GM19328 (cell line): Measurements from ENCODE around the gene IMP4.

Source experiments
- ATAC-seq: cut with Tn5 transposase; IDR thresholded peaks from one replicate; pipeline ENCODE4 v1.9.1; 2021; ENCODE audit warnings: mild to moderate bottlenecking, moderate library complexity; ENCODE audit not compliant: unreplicated experiment

IMP4 gene

DNA sequence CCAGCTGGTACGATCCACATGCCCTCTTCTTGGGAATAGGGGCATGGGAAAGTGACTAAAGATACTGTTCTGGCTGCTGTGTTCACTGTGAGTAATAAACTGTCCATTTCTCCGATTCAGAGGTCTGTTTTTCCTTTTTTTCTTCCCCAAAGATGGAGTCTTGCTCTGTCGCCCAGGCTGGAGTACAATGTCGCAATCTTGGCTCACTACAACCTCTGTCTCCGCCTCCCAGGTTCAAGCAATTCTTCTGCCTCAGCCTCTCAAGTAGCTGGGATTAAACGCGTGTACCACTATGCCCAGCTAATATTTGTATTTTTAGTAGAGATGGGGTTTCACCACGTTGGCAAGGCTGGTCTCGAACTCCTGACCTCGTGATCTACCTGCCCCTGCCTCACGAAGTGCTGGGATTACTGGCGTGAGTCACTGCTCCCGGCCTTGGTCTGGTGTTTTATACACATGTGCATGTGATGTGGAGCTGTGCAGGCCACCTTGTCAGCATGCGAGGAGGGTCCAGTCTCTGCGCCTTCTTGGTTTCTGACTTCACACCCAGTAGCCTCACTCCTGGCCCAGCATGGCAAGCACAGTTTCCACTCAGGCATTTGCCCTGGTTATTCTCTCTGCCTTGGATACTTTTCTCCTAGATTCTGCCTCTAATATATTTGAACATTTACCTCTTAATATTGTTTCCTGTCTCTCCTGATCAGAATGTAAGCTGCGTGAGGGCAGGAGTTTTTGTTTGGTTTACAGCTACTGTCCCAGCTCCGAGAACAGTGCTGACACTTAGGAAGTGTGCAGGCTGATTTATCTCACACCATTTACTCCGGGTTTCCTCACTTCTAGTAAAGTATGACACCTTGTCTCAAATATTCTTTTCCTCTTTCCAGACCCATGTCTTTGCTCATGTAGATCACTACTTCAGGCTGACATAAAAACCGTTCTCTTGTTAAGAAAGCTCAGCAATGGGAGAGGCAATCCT is 32.9 kb downstream of the IMP4 start:
- no peak for ATAC-seq

GRCh38 chr2:130376433-130377293 is 34.0 kb downstream of the IMP4 start:
- ATAC-seq, result peak; percentile 49

GRCh38 chr2:130377491-130377890 is 34.8 kb downstream of the IMP4 start:
- ATAC-seq, result no peak

DNA sequence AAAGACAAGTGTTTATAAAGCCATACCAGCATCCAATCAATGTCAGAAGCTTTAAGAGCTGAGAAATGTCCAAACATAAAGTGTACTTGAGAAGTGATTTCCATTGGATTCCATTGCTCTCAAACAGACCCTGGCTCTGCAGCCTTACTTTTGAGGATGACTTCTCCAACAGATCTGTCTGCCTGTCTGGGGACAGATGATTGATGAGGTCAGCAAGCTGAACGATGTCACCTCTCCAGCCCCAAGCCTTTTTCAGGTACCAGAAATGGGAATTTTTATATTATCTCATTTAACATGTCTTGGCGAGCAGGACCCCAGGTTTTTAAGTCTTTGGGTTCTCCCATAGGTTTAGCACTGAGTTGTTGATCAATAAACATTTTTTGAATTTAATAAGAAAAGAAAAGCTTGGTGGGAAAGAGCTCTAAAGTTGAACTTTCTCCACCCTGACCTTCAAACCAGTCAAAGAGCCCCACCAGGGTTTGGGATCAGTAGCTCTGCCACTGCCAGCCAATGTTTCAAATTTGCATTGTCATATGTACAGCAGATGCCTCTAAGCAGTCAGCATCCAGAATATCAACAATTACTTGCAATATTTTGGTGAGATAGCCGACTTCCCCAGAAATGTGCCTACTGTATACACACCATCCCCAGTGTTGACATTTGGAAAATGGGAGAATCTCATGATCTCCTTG is 35.7 kb downstream of the IMP4 start:
- no peak for ATAC-seq

- ATAC-seq, result no peak
Observed at GRCh38 chr2:130378898-130379214, 36.2 kb downstream of the IMP4 start.

DNA sequence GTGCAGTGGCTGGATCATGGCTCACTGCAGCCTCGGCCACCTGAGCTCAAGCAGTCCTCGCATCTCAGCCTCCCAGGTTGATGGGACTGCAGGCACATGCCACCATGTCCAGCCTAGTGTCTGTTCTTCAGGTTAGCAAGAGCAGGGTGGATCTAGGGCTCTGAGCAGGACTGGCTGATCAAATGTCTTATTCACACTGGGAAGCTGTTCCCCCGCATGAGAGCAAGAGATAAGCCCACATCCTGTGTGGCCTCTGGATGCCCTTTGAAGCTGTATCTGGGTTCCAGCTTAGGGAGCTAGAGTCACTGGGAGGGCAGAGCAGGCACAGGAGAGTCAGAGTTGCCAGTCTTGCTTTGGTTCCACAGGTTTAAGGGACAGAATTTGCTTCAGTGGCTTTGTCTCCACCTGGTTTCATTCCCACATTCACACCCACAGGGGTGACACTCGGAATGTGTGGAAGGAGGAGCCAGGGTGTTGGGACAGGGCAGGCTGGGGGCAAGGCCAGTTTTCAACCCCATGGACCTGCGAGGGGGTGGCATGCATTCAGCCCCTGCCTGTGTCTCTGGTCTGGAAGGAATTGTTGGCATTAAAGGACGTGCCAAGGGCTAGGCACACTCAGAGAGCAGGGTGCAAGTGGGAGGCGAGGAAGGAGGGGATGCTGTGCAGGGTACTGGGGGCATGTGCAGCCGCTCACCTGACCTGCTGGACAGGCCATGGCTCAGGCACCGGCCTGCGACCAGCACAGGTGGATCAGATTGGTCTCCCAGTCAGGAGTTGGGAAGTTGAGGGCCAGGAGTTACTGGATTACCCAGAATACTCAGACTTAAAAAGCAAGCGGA is 37.6 kb downstream of the IMP4 start:
- ATAC-seq, result no peak

- ATAC-seq, result no peak
Observed at GRCh38 chr2:130381145-130381544, 38.4 kb downstream of the IMP4 start.

DNA sequence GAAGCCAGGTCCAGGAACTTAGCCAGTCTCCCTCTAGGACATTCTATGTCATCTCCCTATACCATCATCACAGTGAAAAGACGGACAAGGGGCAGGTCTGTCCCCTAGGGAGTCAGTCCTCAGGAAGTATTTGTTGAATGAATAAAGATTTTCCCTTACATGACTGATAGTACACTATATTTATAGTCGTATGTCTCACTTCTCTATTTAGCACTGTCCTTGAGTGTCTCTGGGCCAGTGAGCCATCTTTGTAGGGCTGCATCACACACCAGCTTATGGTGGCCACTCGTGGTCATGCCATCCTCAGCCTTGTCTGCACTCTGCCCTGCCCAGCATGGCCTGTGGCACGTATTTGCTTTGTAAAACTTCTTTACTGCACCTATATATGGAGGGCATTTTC is 38.9 kb downstream of the IMP4 start:
- ATAC-seq, result no peak

DNA sequence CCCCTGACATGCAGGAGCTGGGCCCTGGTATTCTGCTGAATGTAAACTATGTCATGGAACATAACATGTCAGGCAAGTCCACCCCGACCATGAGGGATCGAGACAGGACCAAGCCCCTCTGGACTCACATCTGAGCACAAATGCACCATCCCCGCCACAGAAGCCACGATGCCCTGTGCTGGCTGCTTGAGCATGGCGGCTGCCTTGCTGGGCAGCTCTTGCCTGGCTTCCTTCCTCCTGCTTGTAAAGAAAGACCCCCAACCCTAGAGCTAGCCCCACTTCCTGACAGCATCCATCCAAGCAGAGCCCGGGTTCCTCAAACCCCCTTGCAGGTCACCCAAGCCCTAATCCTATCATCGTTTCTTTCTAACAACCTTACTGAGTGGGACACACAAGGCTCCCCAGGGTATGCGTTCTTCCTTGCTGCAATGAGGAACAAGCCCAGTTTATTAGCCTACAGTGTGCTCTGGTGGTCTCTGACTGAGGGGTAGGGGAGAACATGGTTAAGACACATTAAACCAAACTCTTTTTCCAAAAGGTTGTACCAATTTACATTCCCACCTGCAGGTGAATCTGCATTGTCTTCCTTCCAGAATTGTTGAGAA is 39.7 kb downstream of the IMP4 start:
- no peak for ATAC-seq

GRCh38 chr2:130385709-130386108 is 43.0 kb downstream of the IMP4 start:
- ATAC-seq, result no peak

GRCh38 chr2:130387071-130387400 is 44.3 kb downstream of the IMP4 start:
- no peak for ATAC-seq

- no peak for ATAC-seq
Observed at GRCh38 chr2:130387804-130388203, 45.1 kb downstream of the IMP4 start.

- no peak for ATAC-seq
Observed at GRCh38 chr2:130388221-130388907, 45.7 kb downstream of the IMP4 start.

DNA sequence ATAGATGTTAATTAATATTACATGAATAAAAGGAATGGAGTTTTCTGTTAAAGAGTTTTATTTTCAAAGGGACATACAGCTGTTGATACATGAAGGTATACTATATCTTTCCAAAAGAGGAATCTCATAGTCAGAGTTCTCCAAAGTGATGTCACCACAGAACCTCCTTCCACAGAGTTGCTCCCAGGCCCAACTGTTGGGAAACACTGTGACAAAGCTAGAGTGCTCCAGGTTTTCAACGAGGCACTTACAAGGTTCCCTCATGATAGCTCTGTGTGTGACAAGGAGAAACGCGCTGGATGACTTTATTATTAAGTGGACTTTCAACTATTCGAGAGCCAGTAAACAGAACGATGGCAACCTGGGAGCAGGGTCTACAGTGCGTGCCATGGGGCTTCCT is 46.7 kb downstream of the IMP4 start:
- ATAC-seq, result no peak

DNA sequence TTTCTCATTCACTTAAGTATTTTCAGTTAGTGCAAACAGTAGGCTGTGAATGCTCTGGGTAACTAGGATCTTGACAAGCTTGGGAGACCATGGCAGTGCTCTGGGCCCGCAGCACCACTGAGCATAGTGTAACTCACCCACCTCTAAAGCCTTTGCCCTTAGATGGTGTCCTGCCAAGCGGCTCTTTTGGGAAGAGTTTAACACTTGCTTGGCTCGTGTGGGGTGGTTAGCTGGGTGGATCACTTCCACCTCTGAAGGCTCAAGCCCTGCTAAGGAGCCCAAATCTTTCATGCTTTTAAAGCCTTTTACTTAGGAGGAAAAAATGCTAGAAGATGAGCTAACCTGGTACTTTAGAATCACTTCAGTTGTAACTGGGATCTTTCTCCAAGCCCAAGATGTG is 47.1 kb downstream of the IMP4 start:
- no peak for ATAC-seq

DNA sequence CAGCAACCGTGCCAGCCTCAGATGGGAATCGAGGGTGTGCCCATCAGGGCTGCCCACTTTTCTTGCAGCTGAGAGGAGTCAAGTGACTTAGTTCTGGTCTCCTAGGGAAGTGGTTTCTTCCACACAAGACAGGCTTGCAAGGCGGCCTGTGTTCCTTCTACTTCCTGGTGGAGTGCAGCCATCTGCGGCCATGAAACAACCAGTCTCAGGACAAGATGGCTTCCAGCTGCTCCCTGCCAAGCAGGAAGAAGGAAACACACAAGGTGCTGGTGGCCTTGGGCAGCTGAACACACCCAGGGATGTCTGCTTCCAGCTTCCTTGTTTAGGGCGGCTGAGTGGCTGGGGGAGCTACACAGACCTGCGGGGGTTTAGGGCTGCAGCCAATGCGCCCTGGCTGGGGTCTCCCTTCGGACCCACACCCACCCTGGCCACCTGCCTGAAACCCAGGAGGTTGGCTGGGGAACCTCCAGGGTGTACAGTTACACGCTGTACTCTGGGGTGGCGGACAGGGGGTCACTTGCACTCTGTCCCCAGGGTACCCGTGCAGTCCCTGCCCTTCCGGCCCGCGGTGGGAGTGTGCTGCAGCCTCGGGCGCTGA is 47.9 kb downstream of the IMP4 start:
- ATAC-seq, result peak; percentile 16

DNA sequence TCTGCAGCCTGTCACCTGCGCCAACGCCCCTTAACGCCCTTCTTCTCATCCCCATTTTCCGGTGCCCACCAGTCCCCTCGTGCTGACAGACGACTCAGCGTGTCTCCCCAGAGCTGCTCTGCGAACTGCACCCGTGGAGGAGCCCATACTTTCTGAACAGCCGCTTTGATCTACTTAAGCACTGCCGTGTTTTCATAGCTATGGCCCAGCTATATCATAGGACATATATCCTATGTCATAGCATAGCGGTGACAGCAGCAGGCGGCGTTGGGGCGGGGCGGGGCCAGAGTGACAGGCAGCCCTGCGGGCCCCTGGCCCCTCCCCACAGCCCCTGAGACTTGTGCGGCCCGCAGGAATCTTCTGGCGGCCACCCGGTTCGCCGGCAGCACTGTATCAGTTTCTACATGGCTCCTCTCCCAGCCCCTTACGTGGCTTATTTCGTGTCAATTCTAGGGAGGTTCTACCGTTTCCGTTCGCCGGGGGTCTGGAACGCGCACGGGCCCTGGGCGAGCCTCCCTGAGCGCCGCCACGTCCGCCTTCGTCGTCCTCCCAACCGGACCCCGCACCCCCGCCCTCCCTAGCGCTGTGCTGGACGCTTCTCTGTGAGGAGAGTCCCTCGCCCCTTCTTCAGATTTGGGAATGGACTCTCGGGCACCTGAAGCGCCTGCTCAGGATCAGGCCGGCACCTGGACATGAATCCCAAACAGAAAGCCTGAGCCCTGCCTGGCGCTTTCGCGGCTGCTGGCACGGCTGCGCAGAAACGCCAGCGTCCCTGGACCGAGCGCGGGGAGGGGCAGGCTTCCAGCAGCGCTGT is 48.6 kb downstream of the IMP4 start:
- ATAC-seq, result peak; percentile 89
